Natural killer cell (primary cell): ENCODE data around the gene SEMA5A. TPM values are rescaled to one million over a fixed set of nuclear protein-coding genes. Genes with fewer than 3 reads are reported as not detected.

Experiments
- ATAC-seq, 3 donors: fragments of 150-1000 bp in 2 of 3; fragments of 200-7000 bp in 1 of 3; cut with Tn5 transposase; 1 replicate in 1 of 3; 2 replicates in 2 of 3; pipeline ENCODE4 v1.10.0; 2021; ENCODE audit warnings: mild to moderate bottlenecking in 2 of 3, moderate library complexity in 2 of 3
- DNase-seq, 2 donors: peaks; one replicate each; pipeline versions ENCODE4 v3.0.0 to v3.0.0-alpha.2; 2013 to 2021; ENCODE audit warnings: mixed read lengths in 1 of 2
- H3K27ac ChIP-seq: one replicate; pipeline ENCODE4 v1.5.1; 2013; ENCODE audit warnings: mild to moderate bottlenecking, low read length
- H3K27me3 ChIP-seq: one replicate; pipeline ENCODE4 v1.6.1; 2013; ENCODE audit warnings: low read length; ENCODE audit not compliant: control insufficient read depth, insufficient read depth
- H3K36me3 ChIP-seq: one replicate; pipeline ENCODE4 v1.6.1; 2013; ENCODE audit warnings: low read length; ENCODE audit not compliant: control insufficient read depth, insufficient read depth
- H3K4me1 ChIP-seq: one replicate; pipeline ENCODE4 v1.6.1; 2013; ENCODE audit warnings: low read length; ENCODE audit not compliant: control insufficient read depth, insufficient read depth
- H3K4me3 ChIP-seq: one replicate; pipeline ENCODE4 v1.5.1; 2013; ENCODE audit warnings: low read length
- H3K9me3 ChIP-seq: one replicate; pipeline ENCODE4 v1.6.1; 2013; ENCODE audit warnings: low read length; ENCODE audit not compliant: control insufficient read depth, insufficient read depth
- H3K27ac Mint-ChIP-seq, 2 donors: one replicate each; pipeline ENCODE4 v1.8.0; 2022; ENCODE audit warnings: mild to moderate bottlenecking in 2 of 2, mixed read lengths in 2 of 2, moderate library complexity in 1 of 2
- H3K27me3 Mint-ChIP-seq, 2 donors: one replicate each; pipeline ENCODE4 v1.8.0; 2022; ENCODE audit warnings: low read depth in 2 of 2, mixed read lengths in 2 of 2
- H3K36me3 Mint-ChIP-seq: one replicate; pipeline ENCODE4 v1.8.0; 2022; ENCODE audit warnings: mixed read lengths
- H3K4me1 Mint-ChIP-seq, 2 donors: one replicate each; pipeline ENCODE4 v1.8.0; 2022; ENCODE audit warnings: mixed read lengths in 2 of 2
- H3K4me3 Mint-ChIP-seq: one replicate; pipeline ENCODE4 v1.8.0; 2022; ENCODE audit warnings: mild to moderate bottlenecking, moderate library complexity, mixed read lengths
- H3K9me3 Mint-ChIP-seq, 2 donors: one replicate each; pipeline ENCODE4 v1.8.0; 2022; ENCODE audit warnings: mixed read lengths in 2 of 2
- CTCF ChIP-seq: fragments of 200-600 bp; IDR thresholded peaks from one replicate; pipeline ENCODE4 v1.8.0; 2022; ENCODE audit warnings: antibody characterized with exemption
- WGBS: methylation state at CpG from one replicate; pipeline ENCODE4 v1.1.7; 2013; ENCODE audit warnings: missing lambda C conversion rate; ENCODE audit not compliant: insufficient coverage; 5-methylcytosine and 5-hydroxymethylcytosine counted together
- intact Hi-C: fragments of 100-400 bp; cut with micrococcal nuclease; formaldehyde crosslinking; loops from one replicate; pipeline ENCODE4 v1.14.2; 2022
- total RNA-seq, 4 donors: library from RNA; stranded (reverse); fragments of 120-200 nt in 1 of 4; gene quantifications; one replicate each; pipeline versions ENCODE4 v1.2.3 to v1.2.4, GENCODE V29; 2013 to 2022

SEMA5A gene
- total RNA-seq, 3 donors from 2014 or later (not counting 1 experiment from before 2014, with no cell fraction given) = 0.15 TPM; not detected in 2

- TF ChIP-seq CTCF = no peak
- Mint-ChIP-seq H3K9me3 (peaks cover 2 to 4% of the 10 kb centered on the region in 2 donors), H3K4me1 (no peaks in the 10 kb centered on the region), H3K36me3 (no peaks in the 10 kb centered on the region), H3K4me3 (no peak overlapping the region), H3K27me3 (no peaks in the 10 kb centered on the region), H3K27ac (no peak overlapping the region)
- Histone ChIP-seq H3K27me3 (no peaks in the 10 kb centered on the region), H3K36me3 (no peaks in the 10 kb centered on the region), H3K9me3 (no peaks in the 10 kb centered on the region), H3K27ac (no peak overlapping the region), H3K4me3 (no peak overlapping the region), H3K4me1 (no peaks in the 10 kb centered on the region)
- intact Hi-C loops = no loop called here
- no peak for ATAC-seq
- WGBS = 67% methylated on average over 2 of the region's 3 CpGs
- DNase-seq = no peak
These were observed 372.4 kb downstream of the SEMA5A start for GRCh38 chr5:9173281-9174048.

GRCh38 chr5:9170026-9170425 is 375.8 kb downstream of the SEMA5A start:
- Histone ChIP-seq H3K27ac (no peak overlapping the region), H3K36me3 (no peaks in the 10 kb centered on the region), H3K27me3 (no peaks in the 10 kb centered on the region), H3K4me3 (no peak overlapping the region), H3K9me3 (no peaks in the 10 kb centered on the region), H3K4me1 (no peaks in the 10 kb centered on the region)
- Mint-ChIP-seq H3K27me3 (no peaks in the 10 kb centered on the region), H3K27ac (no peak overlapping the region), H3K9me3 (peaks cover 4% of the 10 kb centered on the region in 2 donors), H3K36me3 (no peaks in the 10 kb centered on the region), H3K4me1 (no peaks in the 10 kb centered on the region), H3K4me3 (no peak overlapping the region)
- DNase-seq (no peak), ATAC-seq (no peak)
- TF ChIP-seq CTCF = no peak
- intact Hi-C loops = no loop called here

- Mint-ChIP-seq H3K36me3 (no peaks in the 10 kb centered on the region), H3K4me3 (no peak overlapping the region), H3K4me1 (no peaks in the 10 kb centered on the region), H3K27ac (no peak overlapping the region), H3K27me3 (no peaks in the 10 kb centered on the region), H3K9me3 (peaks cover 4% of the 10 kb centered on the region in 2 donors)
- intact Hi-C loops = no loop called here
- Histone ChIP-seq H3K27me3 (no peaks in the 10 kb centered on the region), H3K9me3 (no peaks in the 10 kb centered on the region), H3K27ac (no peak overlapping the region), H3K4me1 (no peaks in the 10 kb centered on the region), H3K4me3 (no peak overlapping the region), H3K36me3 (no peaks in the 10 kb centered on the region)
- TF ChIP-seq CTCF = no peak
- DNase-seq (no peak), ATAC-seq (no peak)
- 88% methylated on average over 1 of the region's 1 CpG for WGBS
These were observed 376.3 kb downstream of the SEMA5A start for GRCh38 chr5:9169557-9169902.
